HepG2 (cell line): Measurements from ENCODE around the gene MTFR1L. TPM values are rescaled to one million over a fixed set of nuclear protein-coding genes. Genes with fewer than 3 reads are reported as not detected.

Source experiments
- ATAC-seq: fragments of 200-7000 bp; cut with Tn5 transposase; 3 replicates; pipeline ENCODE4 v1.9.1; 2020; ENCODE audit warnings: mild to moderate bottlenecking, moderate library complexity
- BruUV-seq: library from RNA; stranded (reverse); fragments of 400-500 nt; replicated peaks from 2 replicates; lab custom pipeline; 2021; lab: Mats Ljungman, UMichigan
- CTCF ChIA-PET: fragments of 300-600 bp; formaldehyde crosslinking; extraction: SDS; loops from one replicate; lab custom pipeline; 2021; ENCODE audit warnings: low total read pairs, inconsistent platforms, low intra/inter-chr PET ratio; lab: Yijun Ruan, JAX
- POLR2A ChIA-PET: fragments of 350-600 bp; sonication (Branson Sonifier 250); formaldehyde crosslinking; loops from one replicate; lab custom pipeline; 2020; ENCODE audit warnings: antibody characterized with exemption, inconsistent platforms; lab: Yijun Ruan, JAX
- DNase-seq: peaks from one replicate; pipeline ENCODE4 v3.0.0-alpha.2; 2015; ENCODE audit warnings: low spot score
- FAIRE-seq: peaks from 3 replicates; lab custom pipeline; 2011; peaks lifted over from hg19 to GRCh38; lab: Jason Lieb, UNC
- H2AFZ ChIP-seq: one replicate; pipeline ENCODE4 v1.6.1; 2011; ENCODE audit warnings: low read length, inconsistent platforms
- H3K27ac ChIP-seq: fragments of 300-600 bp; 3 replicates; pipeline ENCODE4 v1.8.0; 2011; ENCODE audit warnings: mixed run types, mild to moderate bottlenecking, mixed read lengths, low read length, inconsistent platforms; ENCODE audit not compliant: insufficient read depth; ENCODE audit errors: extremely low read length
- H3K27me3 ChIP-seq, 2 experiments: fragments of 200-600 bp in 1 of 2; 2 replicates in 1 of 2; 3 replicates in 1 of 2; pipeline versions ENCODE4 v1.6.0 to v1.8.0; 2011; ENCODE audit warnings: low read length in 2 of 2, mild to moderate bottlenecking in 2 of 2, moderate library complexity in 2 of 2, inconsistent platforms in 1 of 2; ENCODE audit not compliant: insufficient read depth in 2 of 2, control insufficient read depth in 1 of 2
- H3K36me3 ChIP-seq, 2 experiments: fragments of 200-600 bp in 1 of 2; replicated peaks in 1 of 2; 2 replicates in 1 of 2; 3 replicates in 1 of 2; pipeline versions ENCODE4 v1.5.1 to v1.8.0; 2011; ENCODE audit warnings: low read length in 2 of 2, inconsistent platforms in 1 of 2; ENCODE audit not compliant: insufficient read depth in 2 of 2, control insufficient read depth in 1 of 2
- H3K4me1 ChIP-seq: 2 replicates; pipeline ENCODE4 v1.5.1; 2012; ENCODE audit warnings: low read length, inconsistent platforms; ENCODE audit not compliant: insufficient read depth
- H3K4me2 ChIP-seq: 2 replicates; pipeline ENCODE4 v1.6.0; 2011; ENCODE audit warnings: low read depth, low read length, inconsistent platforms
- H3K4me3 ChIP-seq, 3 experiments: fragments of 200-600 bp in 1 of 3; sonication (generic), shearing (Covaris generic) in 1 of 3; replicated peaks in 1 of 3; 2 replicates each; pipeline ENCODE4 v1.5.1; 2011 to 2016; ENCODE audit warnings: low read length in 3 of 3, inconsistent platforms in 2 of 3, low read depth in 2 of 3, mild to moderate bottlenecking in 2 of 3, control low read depth in 1 of 3, mixed read lengths in 1 of 3; ENCODE audit not compliant: insufficient read depth in 1 of 3
- H3K79me2 ChIP-seq: one replicate; pipeline ENCODE4 v1.6.1; 2011; ENCODE audit warnings: low read length, inconsistent platforms; ENCODE audit not compliant: insufficient read depth
- H3K9ac ChIP-seq: 2 replicates; pipeline ENCODE4 v1.6.0; 2011; ENCODE audit warnings: mild to moderate bottlenecking, low read depth, low read length, inconsistent platforms; ENCODE audit not compliant: insufficient read depth
- H3K9me3 ChIP-seq: 2 replicates; pipeline ENCODE4 v1.5.1; 2012; ENCODE audit warnings: mild to moderate bottlenecking, low read length
- H4K20me1 ChIP-seq: 2 replicates; pipeline ENCODE4 v1.6.0; 2011; ENCODE audit warnings: inconsistent platforms, mild to moderate bottlenecking, low read length, moderate library complexity; ENCODE audit not compliant: insufficient read depth
- ATF6 ChIP-seq: sonication (generic); formaldehyde crosslinking; conservative IDR thresholded peaks from 2 replicates; pipeline ENCODE4 v1.4.0; 2020; ENCODE audit warnings: missing genetic modification reagents
- BCLAF1 ChIP-seq: fragments of 450-650 bp; IDR thresholded peaks from 2 replicates; pipeline ENCODE4 v1.6.1; 2017; ENCODE audit warnings: mild to moderate bottlenecking
- CEBPB ChIP-seq: IDR thresholded peaks from 2 replicates; pipeline ENCODE4 v1.6.1; 2011; ENCODE audit warnings: low read depth, low read length, improper control_type of control experiment, borderline replicate concordance
- E2F2 ChIP-seq: sonication (generic); formaldehyde crosslinking; IDR thresholded peaks from 2 replicates; pipeline ENCODE4 v1.4.0; 2020; ENCODE audit warnings: missing genetic modification reagents, borderline replicate concordance
- EEA1 ChIP-seq: sonication (generic); formaldehyde crosslinking; IDR thresholded peaks from 2 replicates; pipeline ENCODE4 v1.5.1; 2020; ENCODE audit warnings: mild to moderate bottlenecking, missing genetic modification reagents, borderline replicate concordance
- EHMT2 ChIP-seq: fragments of 200-600 bp; sonication (generic); IDR thresholded peaks from 2 replicates; pipeline ENCODE4 v1.7.0; 2017; ENCODE audit warnings: antibody characterized with exemption, low read depth, low read length, borderline replicate concordance
- GABPB1 ChIP-seq: IDR thresholded peaks from 2 replicates; pipeline ENCODE4 v1.6.1; 2016; ENCODE audit warnings: mild to moderate bottlenecking, missing genetic modification reagents, moderate library complexity, missing compliant biosample characterization
- MYC ChIP-seq: sonication (generic); formaldehyde crosslinking; IDR thresholded peaks from 2 replicates; pipeline ENCODE4 v1.9.0; 2021; ENCODE audit warnings: missing genetic modification reagents, borderline replicate concordance
- RORA ChIP-seq: sonication (generic); formaldehyde crosslinking; IDR thresholded peaks from 2 replicates; pipeline ENCODE4 v1.5.0; 2020; ENCODE audit warnings: mild to moderate bottlenecking, missing genetic modification reagents, moderate library complexity
- TIGD3 ChIP-seq: sonication (generic); formaldehyde crosslinking; IDR thresholded peaks from 2 replicates; pipeline ENCODE4 v1.5.1; 2020; ENCODE audit warnings: mild to moderate bottlenecking, missing genetic modification reagents, borderline replicate concordance
- ZBTB3 ChIP-seq: sonication (generic); formaldehyde crosslinking; IDR thresholded peaks from 2 replicates; pipeline ENCODE4 v1.4.0; 2020; ENCODE audit warnings: low read depth, mild to moderate bottlenecking, moderate library complexity, missing genetic modification reagents, borderline replicate concordance
- ZBTB44 ChIP-seq: sonication (generic); formaldehyde crosslinking; IDR thresholded peaks from 2 replicates; pipeline ENCODE4 v1.4.0; 2020; ENCODE audit warnings: missing genetic modification reagents
- ZIK1 ChIP-seq: sonication (generic); formaldehyde crosslinking; IDR thresholded peaks from 2 replicates; pipeline ENCODE4 v1.5.0; 2020; ENCODE audit warnings: mild to moderate bottlenecking, low read depth, missing genetic modification reagents, borderline replicate concordance
- ZNF383 ChIP-seq: sonication (generic); formaldehyde crosslinking; IDR thresholded peaks from 2 replicates; pipeline ENCODE4 v1.4.0; 2020; ENCODE audit warnings: missing genetic modification reagents, mild to moderate bottlenecking, borderline replicate concordance
- WGBS: methylation state at CpG from one replicate; pipeline ENCODE4 v1.1.6; 2017; ENCODE audit warnings: low lambda C conversion rate; 5-methylcytosine and 5-hydroxymethylcytosine counted together
- in situ Hi-C: cut with HindIII; loops from 2 replicates; pipeline ENCODE4 v1.10.0; 2017; ENCODE audit warnings: low pct_unique_long_range_greater_than_20kb; ENCODE audit not compliant: extremely low pct_ligation_motif_present
- intact Hi-C: fragments of 100-400 bp; cut with micrococcal nuclease; formaldehyde crosslinking; loops from one replicate; pipeline ENCODE4 v1.10.0; 2022; ENCODE audit not compliant: unreplicated experiment
- polyA plus RNA-seq, 8 experiments: library from polyadenylated mRNA; depleted of rRNA in 3 of 8; stranded (reverse) in 7 of 8; unstranded in 1 of 8; fragments of >200 nt; fragmentation: Illumina TruSeq in 4 of 8; extraction: Trizol in 4 of 8; gene quantifications; 2 replicates each; pipeline versions ENCODE4 v1.2.1 to v1.2.3, GENCODE V29; 2011 to 2016; ENCODE audit warnings: low read depth in 4 of 8, missing spikeins in 1 of 8, mixed read lengths in 1 of 8; ENCODE audit not compliant: insufficient read depth in 1 of 8
- total RNA-seq, 5 experiments: library from RNA; depleted of rRNA; stranded (reverse); fragments of >200 nt; fragmentation: Illumina TruSeq; extraction: Trizol; gene quantifications; 2 replicates each; pipeline ENCODE4 v1.2.3, GENCODE V29; 2016; ENCODE audit warnings: low read depth in 1 of 5

MTFR1L gene
- total and polyA plus RNA-seq, 2 of the 13 experiments (the other 11 are each of a cell fraction or from before 2014, with no cell fraction given), result 38.0 to 55.7 TPM

GRCh38 chr1:25831569-25832196 is 11.9 kb downstream of the MTFR1L start:
- no peaks in the 10 kb centered on the region for H3K27me3 ChIP-seq
- whole genome bisulfite sequencing, result 75% methylated on average over 5 of the region's 5 CpGs
- CTCF ChIA-PET, result no interaction called here
- DNase-seq, result no peak
- no TSS peak for BruUV-seq
- no peak overlapping the region for H3K4me3 ChIP-seq
- no peak overlapping the region for H3K27ac ChIP-seq
- intact Hi-C loops, result no loop called here
- no peak overlapping the region for H3K9ac ChIP-seq
- no peaks in the 10 kb centered on the region for H3K9me3 ChIP-seq
- FAIRE-seq, result no peak
- H3K4me2 ChIP-seq, result no peak overlapping the region
- in situ Hi-C loops, result no loop called here
- H3K79me2 ChIP-seq, result no peaks in the 10 kb centered on the region
- POLR2A ChIA-PET, result interaction anchor here (1.1 kb wide), 1 partner anchor 166 kb away, joined by 3 read pairs; the partner anchor contains the start of gene PAFAH2
- H3K4me1 ChIP-seq, result no peaks in the 10 kb centered on the region
- H3K36me3 ChIP-seq, result peaks cover 33 to 82% of the 10 kb centered on the region in 2 experiments
- ATAC-seq, result no peak
- no peaks in the 10 kb centered on the region for H4K20me1 ChIP-seq
- no peak overlapping the region for H2AFZ ChIP-seq
- no peak for TF ChIP-seq ZIK1 (CRISPR knock-in tag)
- TF ChIP-seq TIGD3, result no peak
- TF ChIP-seq ZBTB3 (CRISPR knock-in tag), result no peak
- no peak for TF ChIP-seq EEA1
- TF ChIP-seq MYC (CRISPR knock-in tag), result no peak
- TF ChIP-seq BCLAF1, result no peak
- TF ChIP-seq EHMT2, result no peak
- TF ChIP-seq ATF6 (CRISPR knock-in tag), result no peak
- TF ChIP-seq RORA (CRISPR knock-in tag), result no peak
- no peak for TF ChIP-seq E2F2 (CRISPR knock-in tag)
- no peak for TF ChIP-seq ZNF383 (CRISPR knock-in tag)
- TF ChIP-seq GABPB1 (CRISPR knock-in tag), result no peak
- no peak for TF ChIP-seq CEBPB
- no peak for TF ChIP-seq ZBTB44
